ENCODE results near the gene FOXP1. TPM values are rescaled to one million over a fixed set of nuclear protein-coding genes. Genes with fewer than 3 reads are reported as not detected.
A peak's percentile ranks its signal among the peaks of the same experiment; 100 is the strongest.

The FOXP1 gene
- total RNA-seq, 1 donor from 2014 or later = 56.7 TPM

DNA sequence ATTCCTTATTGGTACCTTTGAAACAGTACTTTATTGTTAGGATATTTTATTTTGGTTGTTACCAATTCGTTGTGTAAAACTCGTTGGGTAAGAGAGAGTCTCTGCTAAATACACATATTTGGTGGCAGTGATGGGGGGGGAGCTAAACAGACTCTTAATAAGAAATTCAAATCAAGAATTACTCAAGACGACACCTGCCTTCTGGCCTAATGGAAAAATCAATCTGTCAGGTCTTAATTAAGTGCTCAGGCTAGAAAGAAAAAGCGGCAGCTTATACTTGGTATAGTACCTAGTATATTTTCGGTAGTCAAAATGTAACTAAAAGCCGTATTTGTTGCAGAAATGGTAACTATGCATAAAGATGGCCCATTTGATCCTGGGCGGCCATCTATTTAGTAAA, 18.2 kb downstream of the FOXP1 start:
- no peak for DNase-seq (ENCODE audit: low read depth in 2 of 2)

DNA sequence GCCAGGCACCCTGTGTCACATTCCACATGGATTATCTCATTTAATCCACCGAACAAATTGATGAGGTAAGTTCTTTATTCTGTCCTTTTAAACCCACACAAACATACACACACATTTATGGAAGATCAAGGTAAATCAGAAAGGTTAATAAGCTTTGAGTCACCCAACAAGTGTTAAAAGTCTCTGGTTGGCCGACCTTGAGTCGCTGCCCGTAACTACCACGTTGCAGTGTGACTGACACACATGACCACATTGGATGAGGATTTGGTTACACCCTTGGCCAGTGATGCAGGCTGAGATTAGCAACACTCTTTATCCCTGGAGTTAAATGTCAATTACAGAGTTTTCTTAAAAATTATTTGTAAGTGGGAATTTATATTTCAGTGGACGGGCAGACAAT, 19.2 kb downstream of the FOXP1 start:
- DNase-seq (ENCODE audit: low read depth in 2 of 2) = no peak

DNA sequence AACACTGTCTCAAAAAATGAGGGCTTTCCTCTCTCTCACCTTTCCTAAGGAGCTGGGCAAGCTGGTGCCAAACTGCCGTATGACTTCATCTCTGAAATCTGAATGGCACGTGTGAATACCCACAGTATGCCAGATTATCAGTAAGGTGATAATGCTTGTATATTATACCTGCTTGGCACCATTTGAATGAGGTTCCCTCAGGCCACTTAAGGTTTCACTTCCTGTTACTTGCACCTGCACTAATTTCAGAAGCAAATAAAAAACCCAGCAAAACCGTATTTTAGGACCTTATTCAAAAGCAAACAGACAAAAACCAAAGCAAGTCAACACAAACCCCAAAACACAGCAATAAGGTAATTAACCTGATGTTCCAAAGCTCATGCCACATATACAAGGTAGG, 19.7 kb downstream of the FOXP1 start:
- DNase-seq (ENCODE audit: low read depth in 2 of 2) = no peak

DNA sequence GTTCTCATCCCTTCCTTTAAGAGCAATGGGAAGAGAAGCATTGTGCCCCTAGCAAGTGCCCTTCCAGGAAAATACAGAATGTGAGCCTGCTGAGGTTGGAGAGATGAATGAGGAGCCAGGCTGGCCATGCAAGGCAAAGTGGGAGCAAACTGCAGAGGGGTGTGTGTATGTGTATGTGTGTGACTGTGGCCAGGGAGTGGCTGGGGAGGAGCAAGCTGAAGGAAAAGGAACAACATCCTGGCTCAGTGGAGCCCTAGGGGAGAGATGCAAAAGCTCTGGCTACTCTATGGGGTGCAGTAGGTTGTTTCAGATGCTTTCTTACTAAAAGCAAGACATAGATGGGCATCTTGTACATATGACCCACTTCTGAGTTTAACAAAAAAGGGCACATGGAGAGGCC, 20.6 kb downstream of the FOXP1 start:
- DNase-seq (ENCODE audit: low read depth in 2 of 2) = no peak

DNA sequence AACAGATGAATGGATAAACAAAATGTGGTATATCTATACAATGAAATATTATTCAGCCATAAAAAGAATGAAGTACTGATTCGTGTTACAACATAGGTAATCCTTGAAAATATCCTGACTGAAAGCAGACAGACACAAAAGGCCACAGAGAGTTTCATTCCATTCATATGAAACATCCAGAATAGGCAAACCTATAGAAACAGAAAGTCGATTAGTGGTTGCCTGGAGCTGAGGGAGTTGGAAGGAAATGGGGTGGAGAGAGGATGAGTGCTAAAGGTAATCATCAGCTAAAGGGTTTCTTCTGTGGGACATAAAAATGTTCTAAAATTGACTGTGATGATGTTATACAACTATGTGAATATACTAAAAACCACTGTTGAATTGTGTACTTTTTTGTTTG, 22.9 kb downstream of the FOXP1 start:
- DNase-seq (ENCODE audit: low read depth in 2 of 2) = no peak

DNA sequence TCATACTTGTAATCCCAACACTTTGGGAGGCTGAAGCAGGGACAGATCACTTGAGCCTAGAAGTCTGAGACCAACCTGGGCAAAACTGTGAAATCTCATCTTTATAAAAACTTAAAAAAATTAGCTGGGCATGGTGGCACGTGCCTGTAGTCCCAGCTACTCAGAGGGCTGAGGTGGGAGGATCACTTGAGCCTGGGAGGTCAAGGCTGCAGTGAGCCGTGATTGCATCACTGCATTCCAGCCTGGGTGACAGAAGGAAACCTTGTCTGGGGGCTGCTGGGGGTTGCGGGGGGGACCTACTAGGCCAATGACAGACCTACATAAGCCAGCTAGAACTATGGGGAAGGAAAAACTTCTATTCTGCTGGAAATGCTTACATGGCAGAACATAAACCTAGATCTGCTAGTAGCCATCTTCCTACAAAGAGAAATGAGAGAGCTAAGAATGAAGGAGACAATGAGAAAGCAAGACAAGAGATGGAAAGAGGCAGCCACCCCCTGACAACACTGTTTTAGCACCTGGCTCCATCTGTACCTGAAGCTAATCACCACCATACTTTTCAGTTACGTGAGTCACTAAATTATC, 23.9 kb downstream of the FOXP1 start:
- DNase-seq (ENCODE audit: low read depth in 2 of 2) = no peak

DNA sequence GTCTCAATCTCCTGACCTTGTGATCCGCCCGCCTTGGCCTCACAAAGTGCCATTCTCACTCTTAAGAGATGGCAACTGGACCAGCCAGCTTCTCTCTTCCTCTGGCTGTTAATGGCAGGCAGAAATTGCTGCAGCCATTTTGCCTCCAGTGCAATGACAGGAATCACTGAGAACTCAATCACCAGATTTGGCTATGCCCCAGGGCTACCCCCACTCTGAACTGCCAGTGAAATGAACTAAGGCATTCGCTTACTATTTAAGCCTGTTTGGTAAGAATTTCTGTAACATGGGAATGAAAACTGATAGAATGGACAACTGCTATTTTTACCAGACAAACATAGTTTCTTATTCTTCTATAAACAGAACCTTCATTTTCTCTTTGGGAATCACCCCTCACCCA, 24.5 kb downstream of the FOXP1 start:
- DNase-seq (ENCODE audit: low read depth in 2 of 2) = no peak

DNA sequence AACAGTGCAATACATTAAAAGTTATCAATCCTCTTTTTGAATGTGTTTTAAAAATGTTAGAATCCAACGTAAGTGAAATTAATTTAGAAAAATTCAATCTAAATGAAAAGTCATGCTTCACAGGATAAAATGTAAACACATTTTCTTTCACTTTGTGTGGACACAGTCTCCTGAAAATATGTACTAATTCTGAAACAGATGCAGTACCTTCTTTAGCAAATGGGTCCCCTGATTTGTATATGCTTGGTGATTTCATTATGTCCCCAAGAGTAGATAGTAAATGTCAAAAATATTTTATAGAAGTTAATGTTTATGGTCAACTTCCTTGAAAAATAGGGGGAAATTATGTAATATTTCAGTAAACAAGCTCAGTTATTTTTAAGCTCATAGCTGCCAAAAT, 28.9 kb downstream of the FOXP1 start:
- DNase-seq (ENCODE audit: low read depth in 2 of 2) = no peak

DNA sequence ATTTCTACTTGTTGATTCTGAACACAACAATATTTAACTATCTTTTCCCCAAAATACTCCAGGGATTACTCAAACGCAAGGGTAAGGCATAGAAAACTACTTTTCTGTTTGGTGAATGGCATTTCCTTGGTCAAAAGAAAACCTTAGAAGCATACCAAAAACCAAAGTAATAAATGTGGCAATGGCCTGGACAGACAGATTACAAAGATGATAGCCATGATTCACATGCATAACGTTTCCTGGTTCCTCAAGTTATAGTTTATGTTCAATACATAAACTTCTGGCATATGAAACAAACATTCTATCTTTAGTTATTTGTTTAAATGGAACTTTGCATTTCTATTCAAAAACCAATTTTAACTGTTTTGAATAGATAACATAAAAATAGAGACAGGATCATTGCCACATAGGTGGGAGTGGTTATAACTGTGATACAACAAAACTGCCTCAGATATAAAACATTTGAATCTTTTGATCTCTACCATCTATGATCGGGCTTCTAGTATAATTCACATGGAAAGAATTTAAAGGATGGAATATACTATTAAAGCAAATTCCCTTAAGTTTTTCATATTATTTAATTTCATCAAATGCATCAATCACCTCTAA, 32.1 kb downstream of the FOXP1 start:
- peak; percentile 4 to 59 for DNase-seq (ENCODE audit: low read depth in 2 of 2)

DNA sequence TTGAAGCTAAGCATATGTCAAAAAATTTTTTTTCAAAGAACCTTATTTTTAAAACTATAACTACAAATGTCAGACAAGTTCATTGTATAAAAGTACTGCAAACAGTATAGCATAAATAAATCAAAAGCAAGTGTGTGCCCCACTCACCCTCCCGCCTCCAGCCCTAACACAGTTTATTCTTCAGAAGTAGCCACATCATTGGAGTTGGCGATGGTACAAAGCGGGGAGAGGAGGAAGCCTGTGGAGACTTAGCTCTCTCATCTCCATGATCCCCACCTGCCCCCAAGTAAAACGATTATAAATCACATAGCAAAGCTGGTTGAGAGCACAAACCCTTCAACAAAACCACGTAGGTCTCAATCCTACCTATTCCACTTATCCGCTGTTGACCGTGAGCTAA, 33.6 kb downstream of the FOXP1 start:
- DNase-seq (ENCODE audit: low read depth in 2 of 2) = no peak

DNA sequence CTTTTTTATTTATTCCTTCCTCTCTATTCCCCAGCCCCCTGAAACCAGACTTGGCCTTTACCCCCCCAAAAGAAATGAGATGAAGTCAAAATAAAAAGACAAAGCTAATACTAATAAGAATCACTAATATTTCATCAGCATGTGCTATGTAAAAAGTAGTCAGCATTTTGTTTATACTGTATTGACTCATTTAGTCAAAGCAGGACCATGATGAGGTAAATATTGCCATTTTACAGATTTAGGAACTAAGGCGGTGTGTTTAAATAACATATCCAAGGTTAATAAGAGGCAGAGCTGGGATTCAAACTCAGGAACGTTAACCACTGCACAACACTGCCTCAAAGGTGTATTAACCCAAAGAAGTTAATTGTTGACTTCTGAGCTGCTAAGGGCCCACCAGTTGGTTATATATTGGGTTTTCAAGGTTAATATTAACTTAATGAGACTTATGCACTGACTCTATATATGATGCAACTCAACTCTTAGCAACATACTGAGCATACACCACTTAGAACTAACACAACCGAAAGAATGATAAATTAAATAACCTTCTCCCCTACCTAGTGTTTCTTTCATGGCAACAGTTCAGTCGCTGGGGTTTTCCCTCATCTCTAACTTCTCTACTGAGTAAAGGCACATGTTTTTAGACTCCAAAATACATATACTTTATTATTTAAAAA, 34.7 kb downstream of the FOXP1 start:
- no peak for DNase-seq (ENCODE audit: low read depth in 2 of 2)

DNA sequence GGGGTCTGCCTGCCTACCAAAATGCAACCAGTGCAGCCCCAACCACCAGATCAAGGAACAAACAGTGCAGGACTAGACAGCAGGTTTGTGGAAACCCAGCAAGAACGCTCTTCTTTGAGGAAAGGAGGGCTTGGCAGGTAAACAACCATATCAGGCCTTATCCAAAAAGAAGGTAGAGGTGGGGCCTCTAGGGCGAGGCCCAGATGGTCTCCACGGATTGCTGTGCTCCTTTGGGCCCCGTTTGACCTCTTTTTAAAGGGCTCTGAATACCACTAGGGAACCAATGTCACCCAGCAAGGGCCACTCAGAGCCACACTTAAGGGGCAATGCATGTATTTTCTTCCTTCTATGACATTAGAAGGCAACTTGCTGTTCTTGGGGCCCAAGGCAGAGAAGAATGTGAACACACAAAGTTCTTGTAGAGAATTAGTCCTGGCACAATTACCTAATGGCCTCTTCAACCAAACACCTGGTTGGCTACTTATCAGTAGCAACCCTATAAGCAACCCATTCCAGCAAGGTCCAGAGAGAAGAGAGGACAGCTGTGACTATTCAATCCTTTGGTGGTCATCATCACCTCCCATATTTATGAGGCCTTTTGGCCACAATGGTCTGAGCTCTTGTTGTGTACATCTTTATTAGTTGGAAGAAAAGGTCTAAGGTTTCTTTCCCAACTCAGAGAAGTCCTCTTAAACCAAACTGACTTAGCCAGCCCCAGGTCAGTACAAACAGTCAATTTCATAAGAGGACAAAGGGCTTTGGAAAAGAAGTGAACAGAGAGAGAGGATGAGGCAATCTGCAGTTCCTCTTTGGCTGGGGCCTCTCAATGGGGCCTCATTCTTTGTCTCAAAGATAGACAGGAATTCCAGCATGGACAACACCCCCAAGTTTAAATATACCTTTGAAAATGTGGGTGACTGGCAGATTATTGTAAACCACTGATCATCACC, 36.0 kb downstream of the FOXP1 start:
- DNase-seq (ENCODE audit: low read depth in 2 of 2) = no peak

DNA sequence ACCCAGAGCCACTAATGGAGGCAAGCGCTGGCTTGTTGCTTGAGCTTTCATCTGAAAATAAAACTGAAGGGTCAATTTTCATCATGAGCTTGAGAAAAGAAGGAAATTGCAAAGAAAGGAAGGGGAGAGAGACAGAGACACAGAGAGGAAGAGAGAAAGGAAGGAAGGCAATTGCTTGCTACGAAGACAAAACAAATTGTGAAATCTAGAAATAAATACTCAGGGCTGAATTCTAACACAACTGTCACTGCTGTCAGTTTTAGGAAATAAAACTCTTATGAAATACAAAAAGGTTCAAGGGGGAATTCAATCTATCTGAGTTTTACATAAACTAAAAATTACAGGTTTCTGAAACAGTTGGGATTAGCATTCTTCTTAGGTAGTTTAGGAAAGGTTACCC, 36.7 kb downstream of the FOXP1 start:
- DNase-seq (ENCODE audit: low read depth in 2 of 2) = no peak

DNA sequence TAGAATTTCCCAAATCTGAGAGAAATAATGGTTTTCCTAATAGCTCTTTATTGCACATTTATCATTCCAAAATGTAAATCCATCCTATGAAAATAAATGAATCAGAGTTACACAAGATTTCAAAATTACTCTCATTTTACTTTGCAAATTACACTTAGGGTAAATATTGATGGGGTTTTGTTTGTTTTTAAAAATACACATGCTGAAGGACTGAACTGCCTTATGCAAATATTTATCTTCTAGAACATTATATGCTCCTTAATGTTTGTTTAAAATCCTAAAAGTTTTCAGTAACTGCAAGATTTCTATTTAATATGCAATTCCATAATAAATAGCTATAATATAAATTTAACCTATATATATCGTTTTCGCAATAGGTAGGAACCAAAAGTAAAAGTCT, 38.2 kb downstream of the FOXP1 start:
- DNase-seq (ENCODE audit: low read depth in 2 of 2) = no peak

DNA sequence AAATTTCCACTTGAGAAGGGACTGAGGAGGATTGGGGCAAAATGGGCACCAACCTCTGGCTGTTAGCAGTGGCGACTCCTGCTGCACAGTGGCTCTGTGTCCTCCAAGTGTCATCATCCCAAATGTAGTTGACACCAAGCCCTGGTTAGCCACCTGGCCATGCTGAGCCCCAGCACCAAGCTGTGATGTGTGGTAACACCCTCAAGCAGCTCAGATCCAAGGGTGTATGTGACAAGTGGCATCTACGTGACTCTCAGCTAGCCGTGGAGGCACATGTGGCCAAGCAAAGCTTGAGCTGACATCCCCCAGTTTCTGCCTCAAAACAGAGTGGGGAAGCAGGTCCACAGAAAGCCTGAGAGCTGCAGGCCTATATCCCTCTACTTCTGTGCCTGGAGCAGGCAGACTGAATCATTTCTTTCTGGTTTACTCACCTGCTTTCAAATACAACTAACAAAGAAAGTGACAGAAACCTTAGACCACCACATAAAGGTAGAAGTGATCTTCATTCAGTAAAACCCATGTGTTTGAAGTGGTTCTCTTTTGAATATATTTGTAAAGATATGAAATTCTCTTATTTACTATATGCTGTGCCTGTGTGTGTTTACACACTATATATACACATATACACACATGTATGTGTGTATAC, 40.0 kb downstream of the FOXP1 start:
- no peak for DNase-seq (ENCODE audit: low read depth in 2 of 2)

DNA sequence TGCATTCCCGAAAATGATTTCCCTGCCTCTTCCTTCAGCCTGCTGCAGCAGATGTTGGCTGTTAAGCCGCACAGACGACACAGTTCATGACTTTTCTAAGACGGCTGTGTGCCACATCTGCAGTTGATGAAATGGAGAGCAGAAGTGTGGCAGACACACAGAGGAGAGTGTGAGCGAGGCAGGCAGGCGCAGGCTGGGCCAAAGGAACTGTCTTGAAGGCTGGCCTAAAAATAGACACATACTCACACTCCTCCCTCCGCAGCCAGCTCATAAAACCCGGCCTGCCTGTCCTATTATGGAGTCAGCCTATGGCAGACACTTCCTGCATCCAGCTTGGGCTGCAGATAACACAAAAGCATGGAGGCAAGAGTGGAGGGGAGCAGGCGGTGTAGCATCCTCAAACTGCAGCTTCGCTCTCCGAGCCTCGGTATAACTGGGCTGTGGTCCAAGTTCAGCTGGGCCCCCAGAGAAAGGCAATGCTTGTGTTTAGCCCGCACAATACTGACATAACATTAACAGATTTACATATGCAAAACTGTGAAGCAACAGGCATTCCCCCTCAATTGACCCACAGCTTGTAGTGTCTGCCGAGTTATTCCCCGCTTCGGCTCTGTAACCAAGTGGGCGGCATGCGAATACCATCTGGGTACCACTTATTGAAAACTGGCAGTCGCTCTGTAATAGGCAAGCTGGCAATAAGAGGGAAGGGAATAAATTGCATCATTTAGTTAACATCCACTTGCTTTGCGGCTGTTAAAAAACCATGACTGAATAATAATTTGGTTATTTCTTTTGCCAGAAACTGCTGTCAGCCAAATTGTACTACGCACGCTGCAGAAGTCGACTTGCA, 40.8 kb downstream of the FOXP1 start:
- DNase-seq (ENCODE audit: low read depth in 2 of 2) = peak in 1 of 2 donors; percentile 77

DNA sequence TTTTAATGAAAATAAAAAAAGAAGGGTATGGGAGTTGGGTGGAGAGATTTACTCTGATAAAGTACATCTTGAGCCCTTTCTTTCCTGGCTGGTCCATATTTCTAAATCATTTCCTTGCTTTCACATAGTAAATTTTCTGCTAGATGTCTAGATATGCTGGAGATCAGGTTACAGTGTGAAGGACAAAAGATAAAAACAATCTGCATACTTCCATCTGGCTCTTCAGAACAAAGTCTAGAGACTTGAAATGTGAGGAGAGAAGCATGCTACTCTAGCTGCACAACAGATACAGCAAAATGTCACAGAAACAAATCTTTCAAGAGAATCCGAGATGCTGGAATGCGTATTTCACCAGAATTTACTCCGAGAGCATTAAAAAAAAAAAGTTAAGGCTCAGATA, 42.2 kb downstream of the FOXP1 start:
- peak in 1 of 2 donors; percentile 28 for DNase-seq (ENCODE audit: low read depth in 2 of 2)

DNA sequence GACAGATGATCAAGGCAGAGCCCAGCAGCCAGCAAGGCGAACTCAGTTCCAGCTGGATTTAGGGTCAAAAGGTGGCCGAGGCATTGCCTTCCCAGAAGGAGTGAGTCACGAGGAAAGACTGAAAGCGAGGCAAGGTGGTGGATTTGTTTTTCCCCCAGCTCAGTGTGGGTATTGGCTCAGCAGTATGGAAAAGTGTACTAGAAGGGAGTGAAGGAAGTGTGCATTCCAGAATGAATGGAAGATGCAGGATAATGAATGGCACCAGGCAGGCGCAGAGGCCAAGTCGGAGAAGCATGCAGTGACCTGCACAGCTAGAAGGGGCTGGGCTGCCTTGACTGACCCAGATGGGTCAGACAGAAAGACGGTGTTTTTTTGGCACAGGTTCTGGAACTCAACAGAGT, 46.3 kb downstream of the FOXP1 start:
- peak in 1 of 2 donors; percentile 94 for DNase-seq (ENCODE audit: low read depth in 2 of 2)

DNA sequence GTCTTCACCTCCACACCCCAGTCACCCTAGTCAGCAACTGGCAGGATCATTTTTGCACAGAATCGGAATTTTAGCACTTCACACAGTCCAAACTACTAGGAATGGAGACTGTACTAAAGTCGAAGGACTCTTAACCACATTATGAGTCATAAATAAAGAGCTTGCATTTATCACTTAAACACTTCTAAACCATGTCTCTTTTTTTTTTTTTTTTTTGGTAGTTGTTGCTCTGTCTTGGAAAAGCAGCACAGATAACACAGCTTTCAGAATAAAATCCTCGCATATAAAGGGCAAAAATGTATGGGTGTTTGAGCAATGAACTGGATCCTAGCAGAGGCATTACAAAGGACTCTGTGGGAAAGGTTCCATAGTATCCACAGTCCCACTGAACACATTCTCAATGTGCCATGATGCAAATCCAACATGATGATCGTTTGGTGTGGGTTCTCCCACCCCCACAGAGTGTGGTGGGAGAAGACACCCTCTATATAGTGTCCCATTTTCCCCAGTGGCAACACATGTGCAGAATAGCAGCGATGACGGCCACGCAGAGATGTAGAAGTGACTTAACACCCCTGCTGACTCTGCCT, 47.1 kb downstream of the FOXP1 start:
- DNase-seq (ENCODE audit: low read depth in 2 of 2) = peak in 1 of 2 donors; percentile 8

DNA sequence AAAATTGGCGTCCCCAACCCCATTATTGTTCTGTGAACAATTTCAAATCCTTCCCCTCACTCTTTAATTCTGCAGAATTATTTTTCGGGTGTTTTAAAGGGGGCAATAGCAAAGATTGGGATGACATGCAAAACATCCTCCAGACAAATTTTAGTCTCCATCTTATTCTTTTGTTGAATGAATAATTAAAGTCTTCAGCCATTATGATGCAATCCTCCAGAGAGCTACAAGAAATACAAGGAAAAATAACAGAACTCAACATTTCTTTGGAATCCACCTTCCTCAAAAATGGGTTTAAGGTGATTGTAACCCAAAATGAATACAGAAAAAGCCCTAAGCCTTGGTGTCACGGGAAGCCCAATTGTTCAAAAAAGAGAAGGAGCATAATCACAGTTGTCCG, 49.9 kb downstream of the FOXP1 start:
- no peak for DNase-seq (ENCODE audit: low read depth in 2 of 2)
